ENCODE measurements around the gene SATB2.

SATB2 gene

DNA sequence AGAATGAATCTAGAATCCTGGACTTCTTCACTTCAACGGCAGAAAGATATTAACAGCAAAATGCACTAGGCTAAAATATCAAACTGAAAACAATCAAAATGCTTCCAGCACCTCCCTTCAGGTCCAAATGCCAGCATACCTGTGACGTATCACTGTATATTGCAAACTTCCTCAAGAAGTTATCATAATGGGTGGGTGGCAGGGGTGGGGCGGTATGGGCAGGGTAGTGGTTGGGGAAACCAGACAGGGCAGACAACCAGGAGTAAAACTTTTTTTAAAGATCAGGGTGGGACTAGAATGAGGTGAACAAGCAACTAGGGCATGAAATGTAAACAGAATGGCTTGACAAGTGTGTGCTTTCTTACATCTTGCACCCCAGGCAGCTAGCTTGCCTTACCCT is 140.9 kb downstream of the SATB2 start:
- DNase-seq: no peak

DNA sequence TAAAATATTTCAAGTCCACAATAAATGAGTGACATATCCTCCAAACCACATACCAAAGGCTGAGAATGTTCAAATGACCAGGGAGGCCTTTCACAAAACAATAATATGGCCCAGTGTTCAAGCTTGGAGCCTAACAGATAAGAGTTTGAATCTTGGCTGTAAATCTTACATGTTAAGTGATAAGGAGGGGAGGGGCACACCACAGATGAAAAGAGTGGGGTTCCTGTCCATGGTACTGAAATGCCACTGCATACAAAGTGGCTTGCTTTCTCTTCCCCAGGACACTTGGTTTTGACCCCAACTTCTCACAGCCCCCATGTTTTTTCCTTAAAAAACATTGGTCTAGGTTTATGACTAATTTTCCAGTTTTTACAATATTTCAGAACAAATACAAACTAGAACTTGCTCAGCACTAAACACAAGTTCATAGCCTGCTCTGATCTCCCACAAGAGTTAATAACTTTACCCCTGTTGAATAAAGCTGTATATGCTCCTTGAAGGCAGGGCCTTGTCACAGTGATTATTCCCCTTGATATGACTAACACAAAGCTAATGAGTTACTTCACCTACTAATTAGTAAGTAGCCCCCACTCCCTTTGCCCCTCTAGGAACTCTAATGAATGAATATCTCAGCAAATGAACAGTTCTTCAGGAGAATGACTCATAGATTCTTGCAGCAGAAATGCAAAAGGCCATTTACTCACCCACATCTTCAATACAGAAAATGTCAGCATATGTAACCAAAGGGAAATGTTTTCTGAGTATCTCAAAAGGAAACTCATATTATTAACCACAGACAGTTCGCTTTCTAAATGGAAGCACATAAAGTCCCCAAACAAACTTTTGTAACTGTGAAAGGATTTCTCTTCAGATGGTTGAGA is 142.2 kb downstream of the SATB2 start:
- DNase-seq: no peak

DNA sequence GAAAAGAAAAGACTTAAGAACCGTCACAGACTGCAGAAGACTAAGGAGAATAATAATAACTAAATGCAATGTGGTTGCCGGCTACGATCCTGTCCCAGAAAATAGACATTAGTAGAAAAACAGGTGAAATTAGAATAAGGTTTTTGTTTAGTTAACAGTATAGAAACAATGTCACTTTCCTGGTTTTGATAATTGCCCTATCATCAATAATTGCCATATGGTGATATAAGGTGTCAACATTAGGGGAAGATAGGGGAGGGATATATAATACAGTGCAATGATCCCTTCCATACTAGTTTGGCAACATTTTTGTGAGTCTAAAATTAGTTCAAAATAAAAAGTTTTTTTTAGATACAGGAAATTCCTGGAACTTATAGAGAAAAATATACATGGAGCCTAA is 144.8 kb downstream of the SATB2 start:
- DNase-seq: no peak

- DNase-seq: no peak
These were observed 146.8 kb downstream of the SATB2 start for GRCh38 chr2:199310771-199311585.

DNA sequence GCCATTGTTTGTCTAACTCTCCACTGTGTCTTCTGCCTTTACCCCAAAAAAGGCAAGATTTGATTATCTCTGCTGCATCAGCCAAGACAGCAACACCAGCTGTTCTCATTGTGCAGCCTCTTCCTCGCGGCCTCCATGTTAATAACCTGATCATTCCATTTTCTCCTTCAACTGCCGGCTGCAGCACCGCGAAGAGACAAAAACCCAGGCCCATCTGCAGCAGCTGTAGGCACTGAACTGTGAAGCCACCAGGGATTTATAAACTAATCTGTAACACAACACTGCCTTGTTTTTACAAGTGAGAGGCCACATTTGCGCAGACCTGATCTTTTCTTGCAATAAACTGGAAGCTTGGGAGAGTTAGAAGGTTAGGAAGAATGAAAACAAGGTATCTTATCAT is 147.8 kb downstream of the SATB2 start:
- DNase-seq: no peak

- no peak for DNase-seq
These were observed 148.3 kb downstream of the SATB2 start for GRCh38 chr2:199309411-199309810.

- no peak for DNase-seq
These were observed 149.2 kb downstream of the SATB2 start for GRCh38 chr2:199308567-199308966.

DNA sequence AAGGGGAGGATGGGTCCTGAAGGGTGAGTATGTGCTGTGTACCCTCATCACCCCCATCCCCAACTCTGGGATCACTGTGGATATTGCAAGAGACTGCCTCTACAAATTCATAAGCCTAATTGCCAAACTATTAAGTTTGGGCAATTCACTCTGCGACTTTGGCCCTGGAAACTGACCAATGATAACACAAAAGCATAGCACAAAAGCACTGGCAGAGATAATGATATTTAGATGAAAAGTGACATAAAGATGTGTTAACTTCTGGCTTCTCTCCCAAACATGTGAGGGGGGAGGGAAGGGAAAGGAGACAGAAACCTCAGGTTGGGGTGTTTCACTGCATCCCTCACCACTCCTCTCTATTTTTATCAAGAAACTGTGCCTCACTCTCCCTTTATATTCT is 150.3 kb downstream of the SATB2 start:
- no peak for DNase-seq

- no peak for DNase-seq
These were observed 151.6 kb downstream of the SATB2 start for GRCh38 chr2:199306116-199306515.

- DNase-seq: no peak
These were observed 154.0 kb downstream of the SATB2 start for GRCh38 chr2:199303728-199304177.

DNA sequence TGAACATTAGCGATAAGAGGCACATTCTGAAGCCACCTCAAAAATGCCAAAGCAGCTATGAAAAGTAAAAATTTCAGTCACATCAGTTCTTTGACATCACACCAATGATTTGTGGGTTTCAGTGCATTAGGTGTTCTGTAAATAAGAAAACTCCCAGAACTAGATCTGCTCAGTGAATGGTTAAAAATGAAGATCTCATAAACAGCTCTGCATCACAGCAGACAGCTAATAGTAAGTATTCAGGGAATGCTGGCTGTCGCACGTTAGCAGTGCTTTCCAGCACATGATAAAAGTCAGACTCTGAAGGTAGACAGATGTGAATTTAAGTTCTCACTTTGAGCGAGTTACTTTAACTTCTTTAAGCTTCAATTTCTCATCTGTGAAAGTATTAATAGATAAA is 154.9 kb downstream of the SATB2 start:
- no peak for DNase-seq

DNA sequence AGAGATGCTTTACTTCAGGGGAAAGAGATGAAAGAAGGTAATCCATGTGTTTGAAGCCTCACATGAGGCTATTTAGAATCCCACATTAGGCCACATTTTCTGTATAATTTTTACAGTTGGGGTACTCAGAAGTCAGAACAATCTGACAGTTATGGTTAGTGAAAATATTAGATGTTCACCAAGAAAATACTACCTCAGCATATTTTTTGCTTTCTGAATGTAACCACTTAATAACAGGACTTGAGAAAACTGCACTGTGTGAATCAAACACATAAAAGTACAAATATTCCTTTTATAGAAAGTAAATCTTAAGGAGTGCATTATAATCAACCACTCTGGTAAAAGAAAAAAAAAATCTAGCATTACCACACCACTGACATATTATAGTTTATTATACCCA is 169.3 kb downstream of the SATB2 start:
- no peak for DNase-seq

DNA sequence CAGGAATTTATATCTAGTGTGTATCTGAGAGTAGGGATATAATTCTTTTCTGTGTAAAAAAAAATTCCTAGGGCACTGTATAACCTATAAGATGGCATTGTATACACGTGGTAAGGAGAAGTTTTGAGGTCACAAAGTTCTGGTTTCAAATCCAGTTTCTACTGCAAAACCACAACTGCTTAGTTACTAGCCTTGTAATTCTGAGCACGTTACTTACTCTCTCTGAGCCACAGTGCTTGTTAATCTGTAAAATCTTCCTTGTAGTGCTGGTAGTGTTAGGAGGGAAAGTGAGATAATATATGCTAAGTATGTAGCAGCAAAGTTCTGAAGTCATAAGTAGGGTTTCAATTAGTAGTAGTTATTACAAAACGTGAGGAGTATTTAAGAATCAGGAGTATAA is 175.4 kb downstream of the SATB2 start:
- DNase-seq: no peak

DNA sequence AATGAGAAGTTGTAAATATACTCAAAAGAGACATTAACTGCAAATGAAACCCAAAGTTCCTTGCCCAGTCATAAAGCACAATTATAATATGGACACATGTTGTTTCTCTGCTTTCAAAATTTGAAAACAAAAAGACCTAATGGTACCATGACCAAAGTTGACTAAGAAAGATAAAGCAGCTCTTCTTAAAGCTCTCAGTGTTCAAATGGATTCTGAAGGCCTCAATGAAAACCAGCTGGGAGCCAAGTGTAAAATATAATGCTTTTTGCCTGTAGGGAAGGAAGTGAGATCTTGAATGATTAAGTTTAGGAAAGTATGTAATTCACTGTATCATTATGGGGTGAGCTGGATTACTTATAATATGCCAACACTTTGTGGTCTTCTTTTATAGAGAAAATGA is 178.6 kb downstream of the SATB2 start:
- no peak for DNase-seq

GRCh38 chr2:199278099-199278498 is 179.6 kb downstream of the SATB2 start:
- DNase-seq: no peak

DNA sequence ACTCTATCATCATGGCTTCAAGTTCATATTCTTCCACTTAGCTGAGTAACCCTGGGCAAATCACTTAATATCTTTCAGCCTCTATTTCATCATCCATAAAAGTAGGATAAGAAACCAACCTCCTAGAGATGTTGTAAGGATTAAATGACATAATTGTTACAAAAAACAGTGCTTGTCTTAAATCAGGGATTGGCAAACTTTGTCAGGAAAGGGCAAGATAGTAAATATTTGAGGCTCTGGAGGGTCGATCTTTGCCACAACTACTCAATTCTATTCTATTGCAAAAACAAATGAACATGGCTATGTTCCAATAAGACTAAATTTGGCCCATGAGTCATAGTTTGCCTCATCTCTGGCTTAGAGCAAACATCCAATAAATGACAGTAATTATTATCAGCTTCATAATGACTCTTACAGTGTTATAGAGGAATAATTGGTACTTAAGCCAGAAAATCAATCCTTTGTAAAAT is 184.7 kb downstream of the SATB2 start:
- no peak for DNase-seq

DNA sequence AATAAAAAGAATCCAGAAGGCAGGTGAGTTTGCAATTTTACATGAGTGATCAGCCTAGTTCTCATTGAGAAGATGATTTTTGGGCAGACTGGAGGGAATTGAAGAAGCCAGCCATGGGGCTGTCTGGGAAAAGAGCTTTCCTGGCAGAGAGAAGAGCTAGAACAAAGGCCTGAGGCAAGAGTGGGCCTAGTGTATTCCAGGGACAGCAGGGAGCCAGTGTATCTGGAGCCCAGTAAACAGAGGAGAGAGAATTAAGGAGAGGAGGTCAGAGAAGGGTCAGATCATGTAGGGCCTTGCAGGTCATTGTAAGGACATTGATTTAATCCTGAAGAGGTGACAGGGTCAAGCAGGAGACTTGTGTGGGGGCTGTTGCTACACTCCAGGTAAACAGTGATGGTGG is 195.8 kb downstream of the SATB2 start:
- DNase-seq: no peak

GRCh38 chr2:199261239-199261638 is 196.5 kb downstream of the SATB2 start:
- DNase-seq: no peak

DNA sequence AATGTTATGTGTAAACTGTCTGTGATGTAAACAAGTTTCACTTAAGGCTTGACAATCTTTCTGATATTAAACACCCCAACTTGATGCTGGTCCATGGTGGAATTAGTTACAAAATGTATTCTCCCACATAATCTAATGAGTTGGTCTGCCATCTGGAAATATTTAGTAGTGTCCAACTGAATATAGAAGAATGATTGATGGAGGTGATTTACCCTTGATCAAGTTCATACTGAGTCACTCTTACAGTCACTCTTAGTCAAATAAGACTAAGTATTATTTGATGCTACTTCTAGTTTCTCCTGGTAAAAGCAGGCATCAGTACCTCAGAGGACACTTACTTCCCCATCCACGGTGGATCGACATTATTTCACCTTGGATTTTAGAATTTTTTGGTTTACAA is 198.1 kb downstream of the SATB2 start:
- no peak for DNase-seq

- no peak for DNase-seq
These were observed 199.4 kb downstream of the SATB2 start for GRCh38 chr2:199258291-199258690.

- no peak for DNase-seq
These were observed 200.2 kb downstream of the SATB2 start for GRCh38 chr2:199257261-199258224.

DNA sequence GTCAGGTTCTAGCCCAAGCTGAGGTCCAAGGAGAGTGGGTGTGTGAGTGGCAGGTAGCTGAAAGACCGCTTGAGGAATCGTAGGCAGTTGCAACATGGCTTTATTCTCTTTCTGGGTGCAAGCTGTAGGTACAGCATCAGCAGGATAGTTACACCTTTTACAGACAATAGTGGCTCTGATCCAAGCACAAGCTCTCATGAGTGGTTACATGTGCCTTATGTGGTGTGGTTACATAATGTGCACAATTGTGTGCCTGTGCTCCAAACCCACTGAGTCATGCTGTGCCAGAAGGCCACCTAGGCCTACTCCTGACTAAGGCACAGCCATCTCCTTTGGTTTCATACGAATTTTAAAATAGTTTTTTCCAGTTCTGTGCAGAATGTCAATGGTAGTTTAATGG is 227.6 kb downstream of the SATB2 start:
- no peak for DNase-seq

Measured in stimulated activated CD4-positive, alpha-beta T cell treated with anti-CD3 and anti-CD28 coated beads, Interleukin-2, amount 100 ng/mL, for 24 hours (primary cell).